Embryonic facial prominence (tissue), 1 donor: ENCODE measurements around the gene ADARB1.

Experiments used
- DNase-seq: peaks from one replicate; pipeline ENCODE4 v3.0.0-alpha.2; 2016; ENCODE audit errors: extremely low spot score

Gene ADARB1

GRCh38 chr21:45225041-45225740 is 150.8 kb downstream of the ADARB1 start:
- DNase-seq = no peak

GRCh38 chr21:45225741-45226327 is 151.5 kb downstream of the ADARB1 start:
- DNase-seq = no peak

GRCh38 chr21:45226540-45227326 is 152.4 kb downstream of the ADARB1 start:
- DNase-seq = no peak

- no peak for DNase-seq
Observed at GRCh38 chr21:45227735-45228134, 153.4 kb downstream of the ADARB1 start.

GRCh38 chr21:45228171-45228641 is 153.8 kb downstream of the ADARB1 start:
- DNase-seq = no peak

- no peak for DNase-seq
Observed at GRCh38 chr21:45228656-45229240, 154.4 kb downstream of the ADARB1 start.

- no peak for DNase-seq
Observed at GRCh38 chr21:45231705-45232104, 157.3 kb downstream of the ADARB1 start.

- DNase-seq = no peak
Observed at GRCh38 chr21:45234127-45234526, 159.7 kb downstream of the ADARB1 start.

GRCh38 chr21:45234965-45235364 is 160.6 kb downstream of the ADARB1 start:
- no peak for DNase-seq

- no peak for DNase-seq
Observed at GRCh38 chr21:45235488-45235887, 161.1 kb downstream of the ADARB1 start.

- no peak for DNase-seq
Observed at GRCh38 chr21:45236481-45236880, 162.1 kb downstream of the ADARB1 start.

GRCh38 chr21:45237401-45237800 is 163.0 kb downstream of the ADARB1 start:
- no peak for DNase-seq

GRCh38 chr21:45241357-45241756 is 167.0 kb downstream of the ADARB1 start:
- DNase-seq = no peak

- no peak for DNase-seq
Observed at GRCh38 chr21:45243603-45244002, 169.2 kb downstream of the ADARB1 start.

- no peak for DNase-seq
Observed at GRCh38 chr21:45244799-45245340, 170.5 kb downstream of the ADARB1 start.

- DNase-seq = no peak
Observed at GRCh38 chr21:45246386-45247320, 172.3 kb downstream of the ADARB1 start.

- no peak for DNase-seq
Observed at GRCh38 chr21:45248301-45248892, 174.0 kb downstream of the ADARB1 start.

- no peak for DNase-seq
Observed at GRCh38 chr21:45248893-45249381, 174.6 kb downstream of the ADARB1 start.

- DNase-seq = no peak
Observed at GRCh38 chr21:45249626-45250025, 175.2 kb downstream of the ADARB1 start.

GRCh38 chr21:45250272-45250671 is 175.9 kb downstream of the ADARB1 start:
- no peak for DNase-seq
